ENCODE results near the gene PSMG2. TPM values are rescaled to one million over a fixed set of nuclear protein-coding genes. Genes with fewer than 3 reads are reported as not detected.

The PSMG2 gene
- total and polyA plus RNA-seq, 9 of the 15 experiments (the other 6 are each of a cell fraction or from before 2014, with no cell fraction given) = 59.9 to 271 (median 111) TPM

GRCh38 chr18:12702221-12703095 lies at the start of gene PSMG2, which contains the start of gene CEP76 (continued):
- TF ChIP-seq RCOR1 (IDR thresholded peaks at IDR 0.05; ENCODE audit: borderline replicate concordance in 1 of 2, low read depth in 2 of 2, low read length in 2 of 2) (0 out of 4 replicates have a peak, but pooled peaks of 1 of the 2 experiments have one; percentile 4), ZNF551 (CRISPR knock-in tag; IDR thresholded peaks at IDR 0.05) (no peak), POLR3A (IDR thresholded peaks at IDR 0.05; ENCODE audit: borderline replicate concordance, extremely low read depth, insufficient read depth, insufficient read length) (no peak), ZNF316 (IDR thresholded peaks at IDR 0.05) (no peak), ZNF444 (CRISPR knock-in tag; IDR thresholded peaks at IDR 0.05) (no peak), NFXL1 (CRISPR knock-in tag; IDR thresholded peaks at IDR 0.05) (no peak), PRDM10 (IDR thresholded peaks at IDR 0.05; ENCODE audit: partially characterized antibody) (no peak), RNF219 (CRISPR knock-in tag; IDR thresholded peaks at IDR 0.05) (no peak), MXD1 (CRISPR knock-in tag; IDR thresholded peaks at IDR 0.05; ENCODE audit: borderline replicate concordance, poor library complexity, severe bottlenecking) (no peak), TBL1XR1 (IDR thresholded peaks at IDR 0.05; ENCODE audit: low read length in 2 of 2) (0 out of 4 replicates have a peak, but pooled peaks of 1 of the 2 experiments have one; percentile 73), ZNF217 (CRISPR knock-in tag; IDR thresholded peaks at IDR 0.05) (no peak), MCM3 (IDR thresholded peaks at IDR 0.05) (no peak), E2F8 (IDR thresholded peaks at IDR 0.05; ENCODE audit: low read depth, partially characterized antibody) (no peak), ERF (CRISPR knock-in tag; IDR thresholded peaks at IDR 0.05) (no peak), RHOXF2B (CRISPR knock-in tag; conservative IDR thresholded peaks at IDR 0.05) (no peak), DACH1 (IDR thresholded peaks at IDR 0.05; ENCODE audit: partially characterized antibody) (peak; percentile 98), NFATC3 (IDR thresholded peaks at IDR 0.05) (no peak), MECOM (CRISPR knock-in tag; IDR thresholded peaks at IDR 0.05) (no peak), PHF8 (IDR thresholded peaks at IDR 0.05; ENCODE audit: borderline replicate concordance, low read length) (peak; percentile 97)

All from K562 (cell line).